Keratinocyte (primary cell): ENCODE results near the gene LARGE1. TPM values are rescaled to one million over a fixed set of nuclear protein-coding genes. Genes with fewer than 3 reads are reported as not detected.

Experiments
- DNase-seq: peaks from one replicate; pipeline ENCODE4 v3.0.0-alpha.2; 2011; ENCODE audit warnings: low read depth, missing footprints, low spot score
- FAIRE-seq: peaks from 2 replicates; lab custom pipeline; 2011; peaks lifted over from hg19 to GRCh38; lab: Jason Lieb, UNC
- H2AFZ ChIP-seq: 2 replicates; pipeline ENCODE4 v1.6.0; 2012; ENCODE audit warnings: low read length, control low read depth, inconsistent platforms; ENCODE audit not compliant: control insufficient read depth
- H3K27ac ChIP-seq: 2 replicates; pipeline ENCODE4 v1.5.1; 2011; ENCODE audit warnings: low read length; ENCODE audit not compliant: control insufficient read depth, insufficient read depth
- H3K27me3 ChIP-seq: 3 replicates; pipeline ENCODE4 v1.6.0; 2011; ENCODE audit warnings: low read length; ENCODE audit not compliant: control insufficient read depth, insufficient read depth; ENCODE audit errors: extremely low read depth
- H3K36me3 ChIP-seq, 2 experiments: 2 replicates in 1 of 2; 3 replicates in 1 of 2; pipeline ENCODE4 v1.5.1; 2011; ENCODE audit warnings: low read length in 2 of 2, mild to moderate bottlenecking in 1 of 2; ENCODE audit not compliant: control insufficient read depth in 2 of 2, insufficient read depth in 2 of 2; ENCODE audit errors: extremely low read depth in 1 of 2
- H3K4me1 ChIP-seq: 3 replicates; pipeline ENCODE4 v1.5.1; 2011; ENCODE audit warnings: low read length; ENCODE audit not compliant: control insufficient read depth, insufficient read depth; ENCODE audit errors: extremely low read depth
- H3K4me2 ChIP-seq: 3 replicates; pipeline ENCODE4 v1.6.0; 2011; ENCODE audit warnings: low read depth, low read length; ENCODE audit not compliant: control insufficient read depth, insufficient read depth; ENCODE audit errors: extremely low read depth
- H3K4me3 ChIP-seq, 3 experiments: fragments of 200-600 bp in 1 of 3; sonication (generic) in 1 of 3; 2 replicates in 2 of 3; 3 replicates in 1 of 3; pipeline ENCODE4 v1.5.1; 2011 to 2016; ENCODE audit warnings: low read length in 3 of 3, mild to moderate bottlenecking in 3 of 3, control low read depth in 2 of 3, inconsistent platforms in 1 of 3, low read depth in 1 of 3, mixed read lengths in 1 of 3, mixed run types in 1 of 3, moderate library complexity in 1 of 3; ENCODE audit not compliant: control insufficient read depth in 2 of 3, insufficient read depth in 2 of 3; ENCODE audit errors: extremely low read depth in 1 of 3
- H3K79me2 ChIP-seq: 2 replicates; pipeline ENCODE4 v1.6.0; 2012; ENCODE audit warnings: low read length; ENCODE audit not compliant: control insufficient read depth, insufficient read depth
- H3K9ac ChIP-seq: 3 replicates; pipeline ENCODE4 v1.6.0; 2011; ENCODE audit warnings: low read length; ENCODE audit not compliant: control insufficient read depth, insufficient read depth; ENCODE audit errors: extremely low read depth
- H3K9me1 ChIP-seq: 3 replicates; pipeline ENCODE4 v1.6.0; 2011; ENCODE audit warnings: low read length; ENCODE audit not compliant: control insufficient read depth, insufficient read depth; ENCODE audit errors: extremely low read depth
- H3K9me3 ChIP-seq: 2 replicates; pipeline ENCODE4 v1.5.1; 2012; ENCODE audit warnings: low read depth, low read length; ENCODE audit not compliant: control insufficient read depth
- H4K20me1 ChIP-seq: 3 replicates; pipeline ENCODE4 v1.6.0; 2011; ENCODE audit warnings: low read length; ENCODE audit not compliant: control insufficient read depth, insufficient read depth; ENCODE audit errors: extremely low read depth
- EZH2 ChIP-seq: IDR thresholded peaks from one replicate; pipeline ENCODE4 v1.6.1; 2012; ENCODE audit warnings: inconsistent platforms, mild to moderate bottlenecking, low read length, moderate library complexity
- dilution Hi-C: fragments of 300-500 bp; cut with MboI; formaldehyde crosslinking; loops from one replicate; pipeline ENCODE4 v1.7.0; 2020; ENCODE audit warnings: low sequenced_read_pairs; ENCODE audit not compliant: extremely low pct_ligation_motif_present
- polyA plus RNA-seq, 5 experiments: library from polyadenylated mRNA; depleted of rRNA in 3 of 5; stranded (reverse) in 3 of 5; stranded (forward) in 1 of 5; unstranded in 1 of 5; fragments of >200 nt; gene quantifications; 1 replicate in 1 of 5; 2 replicates in 3 of 5; 3 replicates in 1 of 5; pipeline versions ENCODE4 v1.2.1 to v1.2.3, GENCODE V29; 2011 to 2012; ENCODE audit warnings: missing spikeins in 2 of 5, low read depth in 1 of 5, low replicate concordance in 1 of 5
- TF ChIP-seq, protein P1 (sequence below), 3 experiments: IDR thresholded peaks in 1 of 3; conservative IDR thresholded peaks in 1 of 3; optimal IDR thresholded peaks in 1 of 3; 2 replicates in 2 of 3; 3 replicates in 1 of 3; pipeline versions ENCODE3 to v1.5.1; 2011; ENCODE audit warnings: low read length in 3 of 3, mild to moderate bottlenecking in 3 of 3, moderate library complexity in 2 of 3, control low read depth in 1 of 3, inconsistent platforms in 1 of 3; ENCODE audit not compliant: insufficient read depth in 2 of 3; ENCODE audit errors: extremely low read depth in 1 of 3

Gene LARGE1
- polyA plus RNA-seq, 1 donor (not counting 4 experiments of a cell fraction or from before 2014, with no cell fraction given), result 4.5 TPM

GRCh38 chr22:33274214-33275072 is 645.8 kb downstream of the LARGE1 start:
- no peak for TF ChIP-seq EZH2
- TF ChIP-seq, protein P1, sequence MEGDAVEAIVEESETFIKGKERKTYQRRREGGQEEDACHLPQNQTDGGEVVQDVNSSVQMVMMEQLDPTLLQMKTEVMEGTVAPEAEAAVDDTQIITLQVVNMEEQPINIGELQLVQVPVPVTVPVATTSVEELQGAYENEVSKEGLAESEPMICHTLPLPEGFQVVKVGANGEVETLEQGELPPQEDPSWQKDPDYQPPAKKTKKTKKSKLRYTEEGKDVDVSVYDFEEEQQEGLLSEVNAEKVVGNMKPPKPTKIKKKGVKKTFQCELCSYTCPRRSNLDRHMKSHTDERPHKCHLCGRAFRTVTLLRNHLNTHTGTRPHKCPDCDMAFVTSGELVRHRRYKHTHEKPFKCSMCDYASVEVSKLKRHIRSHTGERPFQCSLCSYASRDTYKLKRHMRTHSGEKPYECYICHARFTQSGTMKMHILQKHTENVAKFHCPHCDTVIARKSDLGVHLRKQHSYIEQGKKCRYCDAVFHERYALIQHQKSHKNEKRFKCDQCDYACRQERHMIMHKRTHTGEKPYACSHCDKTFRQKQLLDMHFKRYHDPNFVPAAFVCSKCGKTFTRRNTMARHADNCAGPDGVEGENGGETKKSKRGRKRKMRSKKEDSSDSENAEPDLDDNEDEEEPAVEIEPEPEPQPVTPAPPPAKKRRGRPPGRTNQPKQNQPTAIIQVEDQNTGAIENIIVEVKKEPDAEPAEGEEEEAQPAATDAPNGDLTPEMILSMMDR (optimal IDR thresholded peaks at IDR 0.05 in 1 of 3, IDR thresholded peaks at IDR 0.05 in 1 of 3, conservative IDR thresholded peaks at IDR 0.05 in 1 of 3; ENCODE audit: extremely low read depth in 1 of 3, insufficient read depth in 2 of 3, low read length in 3 of 3), result peak; percentile 77 to 84 (median 82)
- Histone ChIP-seq H3K4me1 (no peaks in the 10 kb centered on the region), H3K9ac (no peak overlapping the region), H3K4me3 (no peak overlapping the region), H3K27ac (no peak overlapping the region), H4K20me1 (no peaks in the 10 kb centered on the region), H3K4me2 (no peak overlapping the region), H2AFZ (no peak overlapping the region), H3K9me1 (no peaks in the 10 kb centered on the region), H3K79me2 (no peaks in the 10 kb centered on the region), H3K9me3 (no peaks in the 10 kb centered on the region), H3K36me3 (no peaks in the 10 kb centered on the region), H3K27me3 (no peaks in the 10 kb centered on the region)
- FAIRE-seq, result peak; percentile 46
- DNase-seq, result no peak
- dilution Hi-C loops, result no loop called here

- no peaks in the 10 kb centered on the region for H3K9me3 ChIP-seq
- dilution Hi-C loops, result no loop called here
- no peaks in the 10 kb centered on the region for H3K9me1 ChIP-seq
- TF ChIP-seq, protein P1 (optimal IDR thresholded peaks at IDR 0.05 in 1 of 3, IDR thresholded peaks at IDR 0.05 in 1 of 3, conservative IDR thresholded peaks at IDR 0.05 in 1 of 3; ENCODE audit: extremely low read depth in 1 of 3, insufficient read depth in 2 of 3, low read length in 3 of 3), result no peak
- no peak for TF ChIP-seq EZH2
- no peak overlapping the region for H3K4me2 ChIP-seq
- no peaks in the 10 kb centered on the region for H4K20me1 ChIP-seq
- H3K79me2 ChIP-seq, result no peaks in the 10 kb centered on the region
- DNase-seq (no peak), FAIRE-seq (no peak)
- no peaks in the 10 kb centered on the region for H3K36me3 ChIP-seq
- H3K9ac ChIP-seq, result no peak overlapping the region
- H2AFZ ChIP-seq, result no peak overlapping the region
- no peak overlapping the region for H3K27ac ChIP-seq
- H3K4me1 ChIP-seq, result no peaks in the 10 kb centered on the region
- H3K27me3 ChIP-seq, result no peaks in the 10 kb centered on the region
- no peak overlapping the region for H3K4me3 ChIP-seq
These were observed 647.4 kb downstream of the LARGE1 start for GRCh38 chr22:33272871-33273270.
